GM04504 (cell line): ENCODE results near the gene PLEKHS1.
"Not testable (repeated sequence)": the region's sequence is repeated elsewhere in the genome, so short reads cannot be mapped to it uniquely, and the experiment has no call there.

Experiments used
- DNase-seq: peaks from one replicate; pipeline ENCODE4 v3.0.0-alpha.2; 2012; ENCODE audit warnings: low read depth

The PLEKHS1 gene

GRCh38 chr10:113801569-113801968 lies 50.1 kb downstream of the PLEKHS1 start:
- no peak for DNase-seq

DNA sequence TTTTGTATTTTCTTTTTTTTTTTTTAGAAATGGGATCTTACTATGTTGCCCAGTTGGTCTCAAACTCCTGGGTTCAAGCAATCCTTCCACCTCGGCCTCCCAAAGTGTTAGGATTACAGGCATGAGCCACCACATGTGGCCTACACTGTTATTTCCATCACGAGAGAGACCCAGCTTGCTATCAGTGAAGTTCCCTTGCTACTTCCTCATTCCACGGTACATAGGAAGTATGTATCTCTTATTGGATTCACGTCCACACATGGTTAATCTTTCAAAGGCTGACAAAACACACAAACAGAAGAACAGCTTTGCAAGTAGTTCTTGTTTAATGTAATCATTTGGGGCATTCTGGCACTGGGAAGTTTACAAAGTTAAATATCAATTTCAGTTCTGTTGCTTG lies 51.5 kb downstream of the PLEKHS1 start:
- DNase-seq: no peak

- DNase-seq: no peak
These were observed 55.0 kb downstream of the PLEKHS1 start for GRCh38 chr10:113806503-113806902.

GRCh38 chr10:113808168-113808567 lies 56.7 kb downstream of the PLEKHS1 start:
- DNase-seq: no peak

DNA sequence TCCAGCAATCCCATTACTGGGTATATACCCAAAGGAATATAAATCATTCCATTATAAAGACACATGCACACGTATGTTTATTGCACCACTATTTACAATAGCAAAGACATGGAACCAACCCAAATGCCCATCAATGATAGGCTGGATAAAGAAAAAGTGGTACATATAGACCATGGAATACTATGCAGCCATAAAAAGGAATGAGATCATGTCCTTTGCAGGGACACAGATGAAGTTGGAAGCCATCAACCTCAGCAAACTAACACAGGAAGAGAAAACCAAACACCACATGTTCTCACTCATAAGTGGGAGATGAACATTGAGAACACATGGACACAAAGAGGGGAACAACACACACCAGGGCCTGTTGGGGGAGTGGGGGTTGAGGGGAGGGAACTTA lies 63.2 kb downstream of the PLEKHS1 start:
- DNase-seq: not testable (repeated sequence)

GRCh38 chr10:113819989-113820388 lies 68.5 kb downstream of the PLEKHS1 start:
- no peak for DNase-seq

- DNase-seq: no peak
These were observed 69.0 kb downstream of the PLEKHS1 start for GRCh38 chr10:113820507-113820906.

GRCh38 chr10:113821306-113821705 lies 69.8 kb downstream of the PLEKHS1 start:
- DNase-seq: not testable (repeated sequence)

GRCh38 chr10:113822174-113822573 lies 70.7 kb downstream of the PLEKHS1 start:
- DNase-seq: no peak

GRCh38 chr10:113823389-113823788 lies 71.9 kb downstream of the PLEKHS1 start:
- no peak for DNase-seq

- DNase-seq: no peak
These were observed 74.3 kb downstream of the PLEKHS1 start for GRCh38 chr10:113825791-113826190.

- not testable (repeated sequence) for DNase-seq
These were observed 77.1 kb downstream of the PLEKHS1 start for GRCh38 chr10:113828567-113828966.
